Measurements from ENCODE around the gene RRP12. TPM values are rescaled to one million over a fixed set of nuclear protein-coding genes. Genes with fewer than 3 reads are reported as not detected.
A peak's percentile ranks its signal among the peaks of the same experiment; 100 is the strongest.

RRP12 gene
- total RNA-seq, 2 donors from 2014 or later = 11.5 to 30.4 TPM

GRCh38 chr10:97366572-97366971 is 34.6 kb downstream of the RRP12 start:
- Histone ChIP-seq H3K36me3 (peaks cover 6% of the 10 kb centered on the region), H3K9ac (ENCODE audit: low read depth in 2 of 2, low read length in 2 of 2) (no peak overlapping the region), H3K4me1 (no peaks in the 10 kb centered on the region), H3K27ac (peak overlapping the region; percentile 47), H3K9me3 (no peaks in the 10 kb centered on the region), H3K27me3 (no peaks in the 10 kb centered on the region), H3K4me3 (no peak overlapping the region)
- intact Hi-C loops (cut with DNase I) = no loop called here
- no peak for TF ChIP-seq CTCF (IDR thresholded peaks at IDR 0.05)
- DNase-seq = no peak

- Histone ChIP-seq H3K9ac (ENCODE audit: low read depth in 2 of 2, low read length in 2 of 2) (no peak overlapping the region), H3K27ac (peak overlapping the region; percentile 47), H3K4me1 (no peaks in the 10 kb centered on the region), H3K27me3 (no peaks in the 10 kb centered on the region), H3K4me3 (no peak overlapping the region), H3K9me3 (no peaks in the 10 kb centered on the region), H3K36me3 (peaks cover 6% of the 10 kb centered on the region)
- intact Hi-C loops (cut with DNase I) = no loop called here
- TF ChIP-seq CTCF (IDR thresholded peaks at IDR 0.05) = no peak
- no peak for DNase-seq
These were observed 35.3 kb downstream of the RRP12 start for GRCh38 chr10:97365761-97366351.

- no peaks in the 10 kb centered on the region for H3K9me3 ChIP-seq
- H3K9ac ChIP-seq (ENCODE audit: low read depth in 2 of 2, low read length in 2 of 2) = no peak overlapping the region
- H3K27me3 ChIP-seq = no peaks in the 10 kb centered on the region
- H3K4me3 ChIP-seq = no peak overlapping the region
- intact Hi-C loops (cut with DNase I) = no loop called here
- H3K4me1 ChIP-seq = no peaks in the 10 kb centered on the region
- no peak for TF ChIP-seq CTCF (IDR thresholded peaks at IDR 0.05)
- H3K27ac ChIP-seq = no peak overlapping the region
- DNase-seq = no peak
- peaks cover 6% of the 10 kb centered on the region for H3K36me3 ChIP-seq
These were observed 38.1 kb downstream of the RRP12 start for GRCh38 chr10:97363071-97363470.

GRCh38 chr10:97362310-97363033 is 38.7 kb downstream of the RRP12 start:
- Histone ChIP-seq H3K36me3 (peaks cover 6% of the 10 kb centered on the region), H3K4me3 (no peak overlapping the region), H3K9me3 (no peaks in the 10 kb centered on the region), H3K4me1 (no peaks in the 10 kb centered on the region), H3K27ac (no peak overlapping the region), H3K9ac (ENCODE audit: low read depth in 2 of 2, low read length in 2 of 2) (no peak overlapping the region), H3K27me3 (no peaks in the 10 kb centered on the region)
- intact Hi-C loops (cut with DNase I) = no loop called here
- no peak for TF ChIP-seq CTCF (IDR thresholded peaks at IDR 0.05)
- DNase-seq = no peak

DNA sequence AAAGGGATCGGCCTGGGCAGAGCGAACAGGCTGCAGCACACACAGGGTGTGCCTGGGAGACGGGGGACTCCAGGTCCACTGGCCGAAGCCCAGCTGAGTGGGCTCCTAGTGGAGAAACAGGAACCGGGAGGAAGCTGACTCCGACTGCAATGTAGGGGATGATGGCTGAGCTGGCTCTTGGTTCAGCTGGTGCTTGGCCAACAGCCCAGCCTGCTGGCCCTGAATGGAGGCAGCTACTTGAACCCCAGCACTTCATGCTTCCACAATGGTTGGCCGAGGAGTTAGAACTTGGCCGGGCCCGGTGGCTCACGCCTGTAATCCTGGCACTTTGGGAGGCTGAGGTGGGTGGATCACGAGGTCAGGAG is 39.6 kb downstream of the RRP12 start:
- no peaks in the 10 kb centered on the region for H3K27me3 ChIP-seq
- no peak for TF ChIP-seq CTCF (IDR thresholded peaks at IDR 0.05)
- DNase-seq = no peak
- no peaks in the 10 kb centered on the region for H3K9me3 ChIP-seq
- H3K4me3 ChIP-seq = no peak overlapping the region
- no peak overlapping the region for H3K9ac ChIP-seq (ENCODE audit: low read depth in 2 of 2, low read length in 2 of 2)
- intact Hi-C loops (cut with DNase I) = no loop called here
- H3K36me3 ChIP-seq = peaks cover 6% of the 10 kb centered on the region
- no peaks in the 10 kb centered on the region for H3K4me1 ChIP-seq
- no peak overlapping the region for H3K27ac ChIP-seq

Data from colonic mucosa (tissue), 4 donors.